Lower lobe of right lung (tissue), 2 donors: Measurements from ENCODE around the gene NPLOC4. TPM values are rescaled to one million over a fixed set of nuclear protein-coding genes. Genes with fewer than 3 reads are reported as not detected.

Source experiments
- ATAC-seq, 2 donors: fragments of 200-7000 bp; cut with Tn5 transposase; one replicate each; pipeline ENCODE4 v1.9.1; 2020 to 2022; ENCODE audit warnings: mild to moderate bottlenecking in 2 of 2, moderate library complexity in 2 of 2
- DNase-seq: peaks from one replicate; pipeline ENCODE4 v3.0.0-alpha.2; 2020
- H3K27ac ChIP-seq: fragments of 200-600 bp; one replicate; pipeline ENCODE4 v1.8.0; 2022
- H3K27me3 ChIP-seq: fragments of 200-600 bp; one replicate; pipeline ENCODE4 v1.8.0; 2022; ENCODE audit warnings: low read depth
- H3K36me3 ChIP-seq: fragments of 200-600 bp; one replicate; pipeline ENCODE4 v1.8.0; 2022; ENCODE audit warnings: mild to moderate bottlenecking
- H3K4me1 ChIP-seq: fragments of 200-600 bp; one replicate; pipeline ENCODE4 v1.8.0; 2022
- H3K4me3 ChIP-seq: fragments of 200-600 bp; one replicate; pipeline ENCODE4 v1.8.0; 2022; ENCODE audit warnings: mild to moderate bottlenecking
- H3K9me3 ChIP-seq: fragments of 200-600 bp; one replicate; pipeline ENCODE4 v1.8.0; 2022
- intact Hi-C: fragments of 100-400 bp; cut with DNase I; formaldehyde crosslinking; loops from one replicate; pipeline ENCODE4 v1.11.0; 2022
- total RNA-seq: library from RNA; stranded (reverse); fragmentation: NEBNext Ultra II Directional; extraction: Animal tissue kit (Norgen Biotek cat#: 25700); gene quantifications from one replicate; pipeline ENCODE4 v1.2.1, GENCODE V29; 2021
- TF ChIP-seq, protein P1 (sequence below): fragments of 200-600 bp; IDR thresholded peaks from one replicate; pipeline ENCODE4 v1.8.0; 2022; ENCODE audit warnings: antibody characterized with exemption, mild to moderate bottlenecking
- donor health status: DM: no; HTN: yes; CAD: no; lungs with severe emphysema.

NPLOC4 gene
- total RNA-seq, 1 donor from 2014 or later, result 69.6 TPM

GRCh38 chr17:81561494-81561885 is 75.4 kb downstream of the NPLOC4 start:
- DNase-seq, result no peak
- no peak overlapping the region for H3K4me3 ChIP-seq
- no peaks in the 10 kb centered on the region for H3K9me3 ChIP-seq
- ATAC-seq, result no peak
- peaks cover 100% of the 10 kb centered on the region for H3K36me3 ChIP-seq
- no peaks in the 10 kb centered on the region for H3K27me3 ChIP-seq
- TF ChIP-seq, protein P1, sequence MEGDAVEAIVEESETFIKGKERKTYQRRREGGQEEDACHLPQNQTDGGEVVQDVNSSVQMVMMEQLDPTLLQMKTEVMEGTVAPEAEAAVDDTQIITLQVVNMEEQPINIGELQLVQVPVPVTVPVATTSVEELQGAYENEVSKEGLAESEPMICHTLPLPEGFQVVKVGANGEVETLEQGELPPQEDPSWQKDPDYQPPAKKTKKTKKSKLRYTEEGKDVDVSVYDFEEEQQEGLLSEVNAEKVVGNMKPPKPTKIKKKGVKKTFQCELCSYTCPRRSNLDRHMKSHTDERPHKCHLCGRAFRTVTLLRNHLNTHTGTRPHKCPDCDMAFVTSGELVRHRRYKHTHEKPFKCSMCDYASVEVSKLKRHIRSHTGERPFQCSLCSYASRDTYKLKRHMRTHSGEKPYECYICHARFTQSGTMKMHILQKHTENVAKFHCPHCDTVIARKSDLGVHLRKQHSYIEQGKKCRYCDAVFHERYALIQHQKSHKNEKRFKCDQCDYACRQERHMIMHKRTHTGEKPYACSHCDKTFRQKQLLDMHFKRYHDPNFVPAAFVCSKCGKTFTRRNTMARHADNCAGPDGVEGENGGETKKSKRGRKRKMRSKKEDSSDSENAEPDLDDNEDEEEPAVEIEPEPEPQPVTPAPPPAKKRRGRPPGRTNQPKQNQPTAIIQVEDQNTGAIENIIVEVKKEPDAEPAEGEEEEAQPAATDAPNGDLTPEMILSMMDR, result no peak
- no peak overlapping the region for H3K27ac ChIP-seq
- peaks cover 18% of the 10 kb centered on the region for H3K4me1 ChIP-seq
- intact Hi-C loops, result no loop called here

GRCh38 chr17:81558941-81559806 is 77.7 kb downstream of the NPLOC4 start:
- Histone ChIP-seq H3K27me3 (no peaks in the 10 kb centered on the region), H3K4me1 (peaks cover under 1% of the 10 kb centered on the region), H3K36me3 (peaks cover 81% of the 10 kb centered on the region), H3K27ac (no peak overlapping the region), H3K4me3 (no peak overlapping the region), H3K9me3 (no peaks in the 10 kb centered on the region)
- DNase-seq (no peak), ATAC-seq (peak in 1 of 2 donors; percentile 7)
- TF ChIP-seq, protein P1, result no peak
- intact Hi-C loops, result no loop called here

DNA sequence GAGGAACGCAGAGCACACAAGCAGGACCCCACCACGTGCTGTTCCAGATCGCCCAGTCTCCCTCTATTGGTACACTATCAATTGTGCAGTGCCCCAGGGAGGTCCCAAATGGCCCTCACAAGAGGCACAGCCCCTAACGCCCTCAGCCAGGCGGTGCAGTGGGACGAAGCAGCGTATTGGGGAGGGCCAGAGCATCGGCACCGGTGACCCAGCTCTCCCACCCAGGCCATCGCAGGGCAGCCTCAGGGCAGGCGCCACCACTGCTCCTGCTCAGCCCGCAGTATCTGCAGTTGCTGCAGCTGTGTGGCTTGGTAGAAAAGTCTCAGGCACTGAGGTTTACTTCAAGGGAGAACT is 78.8 kb downstream of the NPLOC4 start:
- Histone ChIP-seq H3K36me3 (peaks cover 70% of the 10 kb centered on the region), H3K4me1 (peaks cover 12% of the 10 kb centered on the region), H3K27ac (no peak overlapping the region), H3K27me3 (no peaks in the 10 kb centered on the region), H3K4me3 (no peak overlapping the region), H3K9me3 (no peaks in the 10 kb centered on the region)
- ATAC-seq (no peak), DNase-seq (no peak)
- TF ChIP-seq, protein P1, result no peak
- intact Hi-C loops, result no loop called here

DNA sequence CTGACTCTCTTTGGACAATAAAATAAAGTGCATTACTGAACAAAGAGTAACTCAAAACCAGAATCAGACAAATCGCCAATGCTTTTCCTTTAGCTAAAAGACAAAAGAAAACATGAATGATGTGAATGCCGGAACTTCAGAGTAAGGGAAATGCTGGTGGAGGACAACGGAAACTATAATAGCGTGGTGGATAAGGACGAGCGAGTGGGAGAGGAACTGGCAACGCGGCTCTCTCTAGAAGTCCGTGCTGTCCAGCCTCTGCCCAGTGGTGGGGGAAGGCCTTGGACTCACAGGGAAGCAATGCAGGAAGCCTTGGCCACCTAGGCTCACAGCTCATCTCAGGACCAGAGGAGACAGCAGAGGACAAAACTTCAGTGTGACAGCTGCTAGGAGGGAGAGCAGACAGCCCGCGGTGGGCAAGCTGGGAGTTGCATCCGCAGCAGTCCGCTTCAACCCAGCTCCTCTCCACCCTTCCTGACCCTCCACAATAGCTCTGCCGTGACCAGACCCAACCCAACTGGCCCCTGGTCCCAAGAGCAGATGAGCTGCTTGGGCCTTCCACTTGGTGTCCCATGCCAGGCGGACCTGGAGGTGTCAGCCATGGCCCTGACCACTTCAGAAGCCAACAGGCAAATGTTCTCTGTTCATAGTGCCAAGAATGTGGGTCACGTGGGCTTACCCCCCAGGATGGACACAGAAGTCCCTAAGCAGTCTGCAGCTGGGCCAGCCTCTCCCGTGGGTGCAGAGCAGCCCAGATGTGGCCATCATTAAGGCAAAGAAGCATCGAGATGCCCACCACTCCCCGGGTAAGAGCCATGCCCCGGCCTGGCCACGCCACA is 79.4 kb downstream of the NPLOC4 start:
- intact Hi-C loops, result no loop called here
- Histone ChIP-seq H3K36me3 (peaks cover 64% of the 10 kb centered on the region), H3K27ac (no peak overlapping the region), H3K4me1 (peaks cover 14% of the 10 kb centered on the region), H3K9me3 (no peaks in the 10 kb centered on the region), H3K27me3 (no peaks in the 10 kb centered on the region), H3K4me3 (no peak overlapping the region)
- TF ChIP-seq, protein P1, result no peak
- DNase-seq (no peak), ATAC-seq (no peak)

GRCh38 chr17:81556863-81557262 is 80.0 kb downstream of the NPLOC4 start:
- Histone ChIP-seq H3K27me3 (no peaks in the 10 kb centered on the region), H3K27ac (no peak overlapping the region), H3K9me3 (no peaks in the 10 kb centered on the region), H3K4me1 (peaks cover 14% of the 10 kb centered on the region), H3K4me3 (no peak overlapping the region), H3K36me3 (peaks cover 58% of the 10 kb centered on the region)
- TF ChIP-seq, protein P1, result no peak
- intact Hi-C loops, result no loop called here
- ATAC-seq (no peak), DNase-seq (no peak)
